Frontal cortex (tissue), 4 donors: ENCODE measurements around the gene OR1J2. TPM values are rescaled to one million over a fixed set of nuclear protein-coding genes. Genes with fewer than 3 reads are reported as not detected.

Source experiments
- DNase-seq, 2 donors: peaks; one replicate each; pipeline ENCODE4 v3.0.0; 2012; ENCODE audit warnings: low spot score in 2 of 2
- FAIRE-seq: peaks from 2 replicates; lab custom pipeline; 2012; peaks lifted over from hg19 to GRCh38; lab: Jason Lieb, UNC
- total RNA-seq: library from RNA; depleted of rRNA; stranded (reverse); fragments of >200 nt; gene quantifications from one replicate; pipeline ENCODE4 v1.2.3, GENCODE V29; 2014
- donor health status: control.
- donor health status: control.
- donor health status: control.

The OR1J2 gene
- total RNA-seq, 1 donor from 2014 or later = not detected

DNA sequence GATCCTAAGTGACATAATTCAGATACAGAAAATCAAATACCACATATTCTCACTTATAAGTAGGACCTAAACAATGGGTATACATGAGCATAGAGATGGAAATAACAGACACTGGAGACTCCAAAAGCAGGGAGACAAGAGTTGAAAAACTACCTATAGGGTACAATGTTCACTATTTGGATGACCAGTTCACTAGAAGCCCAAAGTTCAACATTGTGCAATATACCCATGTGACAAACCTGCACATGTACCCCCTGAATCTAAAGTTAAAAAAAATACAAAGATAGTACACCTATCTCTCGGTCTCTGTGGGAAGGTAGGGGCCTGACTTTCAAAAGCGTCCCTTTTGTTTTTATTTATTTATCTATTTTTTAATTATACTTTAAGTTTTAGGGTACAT, 28.2 kb downstream of the OR1J2 start:
- FAIRE-seq = no peak
- DNase-seq = no peak

DNA sequence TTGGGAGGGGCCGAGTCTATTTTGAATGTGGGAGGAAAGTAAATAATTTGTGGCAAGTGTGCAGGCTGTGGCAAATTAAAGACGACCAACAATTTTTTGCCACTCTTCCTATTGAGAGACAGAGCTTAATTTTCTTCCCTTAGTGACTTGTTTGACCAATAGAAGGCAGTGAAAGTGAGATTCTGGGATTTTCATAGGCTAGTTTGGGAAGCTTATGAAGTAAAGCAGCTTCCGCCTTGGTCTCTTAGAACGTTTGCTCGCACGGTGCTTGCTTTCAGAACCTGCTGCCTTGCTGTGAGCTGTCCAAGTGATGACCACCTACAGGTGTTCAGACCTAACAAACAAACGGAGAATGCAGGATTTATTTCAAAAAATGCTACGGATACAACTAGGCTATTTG, 35.6 kb downstream of the OR1J2 start:
- FAIRE-seq (no peak), DNase-seq (no peak)

DNA sequence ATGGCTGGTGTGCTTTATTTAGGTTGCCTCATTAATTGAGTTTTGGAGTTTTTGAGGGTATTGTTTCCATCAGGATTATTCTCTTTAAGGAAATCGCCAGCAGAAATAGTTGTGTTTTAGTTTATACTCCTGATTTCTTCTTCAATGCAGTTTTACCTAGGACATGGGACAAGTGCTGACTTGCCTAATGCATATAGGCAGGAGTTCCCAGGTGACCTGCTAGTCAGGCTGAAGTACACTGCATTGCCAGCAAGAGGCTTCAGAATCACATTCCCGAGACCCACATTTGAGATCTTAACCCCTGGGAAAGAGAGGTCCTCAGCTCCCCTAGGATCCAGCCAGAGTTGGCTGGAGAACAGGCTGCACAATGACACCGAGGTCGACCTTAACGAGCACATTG, 40.8 kb downstream of the OR1J2 start:
- DNase-seq = no peak
- no peak for FAIRE-seq

DNA sequence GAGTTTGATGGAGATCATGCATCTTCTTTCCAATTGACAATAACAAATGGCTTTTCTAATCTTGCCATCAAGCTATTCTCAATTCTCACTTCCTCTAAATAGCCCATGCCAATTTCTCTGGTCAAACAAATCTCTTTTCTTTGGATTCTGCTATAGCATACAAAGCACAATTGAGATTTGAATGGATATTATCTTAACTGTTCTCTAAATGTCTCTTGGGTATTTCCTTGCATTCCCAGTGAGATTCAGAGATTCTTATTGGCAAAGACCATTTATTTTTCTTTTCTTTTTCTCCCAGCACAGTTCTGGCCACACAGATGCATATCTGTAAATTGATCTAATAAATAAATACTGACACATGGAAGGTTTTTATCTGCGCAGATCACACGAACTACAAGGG, 42.2 kb downstream of the OR1J2 start, which contains the start of gene OR1N2:
Gene OR1N2, plus strand, starts transcription at position 301 of the 400 bp plus-strand sequence. CDS start 100 bp downstream, outside the sequence.
- no peak for FAIRE-seq

More for the DNA sequence above, 42.2 kb downstream of the OR1J2 start, which contains the start of gene OR1N2:
- no peak for DNase-seq

Other genes with a start within 250 kb of the OR1J2 start
- 15.9 TPM for gene RBM18, start 246.0 kb upstream of the OR1J2 start, total RNA-seq
- gene MRRF, start 245.9 kb upstream of the OR1J2 start, total RNA-seq = 24.5 TPM
- 0.41 TPM for gene PTGS1, start 139.8 kb upstream of the OR1J2 start, total RNA-seq
- not detected for gene OR1J1, start 32.9 kb upstream of the OR1J2 start, total RNA-seq
- gene OR1J4, start 8.3 kb downstream of the OR1J2 start, total RNA-seq = not detected
- gene OR1N1, start 16.5 kb downstream of the OR1J2 start, total RNA-seq = not detected
- gene OR1N2, start 42.3 kb downstream of the OR1J2 start, total RNA-seq = not detected
- gene OR1L8, start 72.6 kb downstream of the OR1J2 start, total RNA-seq = not detected
- gene OR1Q1, start 103.9 kb downstream of the OR1J2 start, total RNA-seq = not detected
- not detected for gene OR1B1, start 146.8 kb downstream of the OR1J2 start, total RNA-seq
- gene OR1L1, start 150.9 kb downstream of the OR1J2 start, total RNA-seq = not detected
- not detected for gene OR1L3, start 164.3 kb downstream of the OR1J2 start, total RNA-seq
- gene OR1L4, start 213.2 kb downstream of the OR1J2 start, total RNA-seq = not detected
- not detected for gene OR1L6, start 231.5 kb downstream of the OR1J2 start, total RNA-seq